Measurements from ENCODE around the gene ABT1.

Gene ABT1

GRCh38 chr6:26594131-26594498 lies 2.6 kb upstream of the ABT1 start:
- peaks cover 12% of the 10 kb centered on the region for H3K27me3 Mint-ChIP-seq
- no peak overlapping the region for H3K4me3 Mint-ChIP-seq
- H3K9me3 Mint-ChIP-seq = no peaks in the 10 kb centered on the region
- no peak overlapping the region for H3K27ac Mint-ChIP-seq
- H3K36me3 Mint-ChIP-seq = peaks cover 4% of the 10 kb centered on the region
- H3K4me1 Mint-ChIP-seq = peaks cover 10% of the 10 kb centered on the region

GRCh38 chr6:26594730-26595632 lies 1.8 kb upstream of the ABT1 start:
- H3K9me3 Mint-ChIP-seq = no peaks in the 10 kb centered on the region
- peak overlapping the region; percentile 56 for H3K27ac Mint-ChIP-seq
- peaks cover 12% of the 10 kb centered on the region for H3K27me3 Mint-ChIP-seq
- peaks cover 9% of the 10 kb centered on the region for H3K36me3 Mint-ChIP-seq
- H3K4me1 Mint-ChIP-seq = peaks cover 19% of the 10 kb centered on the region
- peak overlapping the region; percentile 47 for H3K4me3 Mint-ChIP-seq

DNA sequence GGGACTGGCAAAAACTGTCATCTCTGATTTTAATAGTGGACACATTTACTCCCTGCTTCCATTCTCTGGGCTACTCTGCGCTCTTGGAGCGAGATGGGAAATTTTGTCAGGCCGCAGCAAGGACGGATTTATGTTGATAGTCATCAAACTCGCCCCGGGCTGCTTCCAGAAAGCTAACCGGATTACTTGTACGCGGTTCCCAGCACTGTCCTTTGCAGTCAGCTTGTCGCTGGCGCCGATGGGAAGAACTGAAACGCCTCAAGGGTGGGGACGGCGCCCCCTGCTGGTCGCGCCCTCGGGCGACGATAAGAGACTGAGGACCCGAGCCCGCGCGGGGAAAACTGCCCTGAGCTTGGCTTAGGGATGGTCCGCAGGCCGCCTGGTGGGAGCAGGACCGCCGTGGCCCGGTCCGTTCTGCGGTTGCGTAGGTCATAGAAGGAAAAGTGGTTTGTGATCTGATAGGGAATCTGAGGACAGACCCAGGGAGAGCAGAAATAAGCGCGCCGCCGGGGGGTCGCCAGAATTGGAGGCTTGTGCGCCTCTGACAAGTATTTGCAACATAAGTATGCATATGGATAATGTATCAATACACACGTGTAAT lies 984 bp upstream of the ABT1 start:
- Mint-ChIP-seq H3K4me1 (peaks cover 27% of the 10 kb centered on the region), H3K27me3 (peaks cover 12% of the 10 kb centered on the region), H3K27ac (no peak overlapping the region), H3K4me3 (no peak overlapping the region), H3K9me3 (no peaks in the 10 kb centered on the region), H3K36me3 (peaks cover 12% of the 10 kb centered on the region)

DNA sequence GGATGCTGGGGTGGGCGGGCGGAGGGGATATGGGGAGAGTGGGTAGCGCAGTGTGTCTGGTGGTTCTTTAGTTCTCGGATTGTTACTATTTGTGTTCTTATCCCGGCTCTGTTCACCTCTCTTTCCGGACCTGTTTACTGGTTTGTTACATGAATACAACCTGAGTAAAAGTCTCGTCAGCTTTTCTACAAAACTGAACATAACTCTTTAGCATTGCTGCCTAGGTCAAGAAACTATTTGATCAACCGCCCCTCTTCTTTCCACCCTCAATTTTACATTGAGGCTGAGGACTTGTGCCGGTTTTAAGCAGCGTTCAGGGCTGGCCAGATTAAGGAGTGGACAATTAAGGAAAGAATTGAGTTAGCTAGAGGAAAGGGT lies 625 bp downstream of the ABT1 start:
- H3K27me3 Mint-ChIP-seq = peaks cover 12% of the 10 kb centered on the region
- H3K36me3 Mint-ChIP-seq = peaks cover 12% of the 10 kb centered on the region
- no peak overlapping the region for H3K27ac Mint-ChIP-seq
- peaks cover 30% of the 10 kb centered on the region for H3K4me1 Mint-ChIP-seq
- H3K9me3 Mint-ChIP-seq = no peaks in the 10 kb centered on the region
- no peak overlapping the region for H3K4me3 Mint-ChIP-seq

- Mint-ChIP-seq H3K4me1 (peaks cover 33% of the 10 kb centered on the region), H3K36me3 (peaks cover 12% of the 10 kb centered on the region), H3K4me3 (no peak overlapping the region), H3K9me3 (no peaks in the 10 kb centered on the region), H3K27me3 (peaks cover 12% of the 10 kb centered on the region), H3K27ac (peak overlapping the region; percentile 92)
Measured at GRCh38 chr6:26597821-26598220, 1.1 kb downstream of the ABT1 start.

DNA sequence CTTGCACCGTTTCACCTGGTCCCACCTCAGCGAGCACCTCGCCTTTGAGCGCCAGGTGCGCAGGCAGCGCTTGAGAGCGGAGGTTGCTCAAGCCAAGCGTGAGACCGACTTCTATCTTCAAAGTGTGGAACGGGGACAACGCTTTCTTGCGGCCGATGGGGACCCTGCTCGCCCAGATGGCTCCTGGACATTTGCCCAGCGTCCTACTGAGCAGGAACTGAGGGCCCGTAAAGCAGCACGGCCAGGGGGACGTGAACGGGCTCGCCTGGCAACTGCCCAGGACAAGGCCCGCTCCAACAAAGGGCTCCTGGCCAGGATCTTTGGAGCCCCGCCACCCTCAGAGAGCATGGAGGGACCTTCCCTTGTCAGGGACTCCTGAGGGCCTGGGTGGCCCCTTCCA lies 1.5 kb downstream of the ABT1 start:
- no peak overlapping the region for H3K4me3 Mint-ChIP-seq

GRCh38 chr6:26599134-26599533 lies 2.4 kb downstream of the ABT1 start:
- Mint-ChIP-seq H3K9me3 (no peaks in the 10 kb centered on the region), H3K36me3 (peaks cover 12% of the 10 kb centered on the region), H3K27me3 (peaks cover 7% of the 10 kb centered on the region), H3K4me1 (peaks cover 41% of the 10 kb centered on the region), H3K27ac (peak overlapping the region; percentile 78), H3K4me3 (peak overlapping the region; percentile 66)

More for the DNA sequence above, 1.5 kb downstream of the ABT1 start:
- Mint-ChIP-seq H3K27ac (peak overlapping the region; percentile 92), H3K36me3 (peaks cover 12% of the 10 kb centered on the region), H3K9me3 (no peaks in the 10 kb centered on the region), H3K27me3 (peaks cover 10% of the 10 kb centered on the region), H3K4me1 (peaks cover 33% of the 10 kb centered on the region)

DNA sequence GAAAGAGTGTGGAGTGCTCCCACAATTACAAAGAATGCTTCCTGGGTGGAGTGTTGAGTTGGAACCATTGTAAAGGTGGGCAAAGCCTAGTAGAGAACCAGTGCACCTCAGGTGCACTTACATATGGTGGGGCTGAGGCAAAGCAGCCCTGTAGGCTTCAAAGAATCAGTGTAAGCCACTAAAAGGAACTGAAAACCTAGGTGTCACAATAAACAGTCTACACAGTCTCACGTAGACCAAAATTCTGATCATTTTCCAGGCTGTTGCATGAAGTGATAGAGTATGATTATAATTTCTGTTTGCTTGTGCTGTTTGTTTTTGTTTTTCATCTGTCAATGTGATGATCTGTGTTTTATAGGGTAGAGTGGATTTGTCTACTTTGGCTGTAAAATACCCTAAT lies 2.8 kb downstream of the ABT1 start:
- Mint-ChIP-seq H3K4me1 (peaks cover 45% of the 10 kb centered on the region), H3K27ac (peak overlapping the region; percentile 78), H3K4me3 (peak overlapping the region; percentile 66), H3K9me3 (no peaks in the 10 kb centered on the region), H3K27me3 (peaks cover 3% of the 10 kb centered on the region), H3K36me3 (peaks cover 12% of the 10 kb centered on the region)

GRCh38 chr6:26600759-26601158 lies 4.0 kb downstream of the ABT1 start:
- no peaks in the 10 kb centered on the region for H3K27me3 Mint-ChIP-seq
- peak overlapping the region; percentile 58 for H3K4me3 Mint-ChIP-seq
- peak overlapping the region; percentile 98 for H3K27ac Mint-ChIP-seq

DNA sequence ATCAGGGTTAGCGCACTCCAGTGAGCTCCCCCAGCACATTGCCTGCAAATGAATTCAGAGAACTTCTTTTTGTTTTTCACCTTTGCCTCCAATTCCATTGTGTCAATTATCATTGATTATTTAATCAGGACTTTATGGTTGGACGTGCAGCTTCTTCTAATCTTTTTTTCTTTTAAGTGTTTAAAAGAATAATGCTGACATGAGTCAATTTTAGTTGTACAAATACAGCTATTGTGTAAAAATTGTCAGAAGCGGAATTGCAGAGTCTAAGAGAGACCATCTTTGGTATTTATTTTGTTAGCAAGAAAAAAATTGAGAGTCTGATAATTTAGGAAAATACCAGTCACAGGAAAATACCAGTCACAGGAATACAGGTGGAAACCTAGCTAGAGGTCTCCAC lies 5.5 kb downstream of the ABT1 start:
- Mint-ChIP-seq H3K27ac (no peak overlapping the region), H3K36me3 (peaks cover 12% of the 10 kb centered on the region), H3K4me1 (peaks cover 45% of the 10 kb centered on the region), H3K9me3 (no peaks in the 10 kb centered on the region), H3K27me3 (no peaks in the 10 kb centered on the region), H3K4me3 (no peak overlapping the region)

More at GRCh38 chr6:26600759-26601158, 4.0 kb downstream of the ABT1 start:
- peaks cover 12% of the 10 kb centered on the region for H3K36me3 Mint-ChIP-seq
- H3K4me1 Mint-ChIP-seq = peaks cover 45% of the 10 kb centered on the region
- no peaks in the 10 kb centered on the region for H3K9me3 Mint-ChIP-seq

DNA sequence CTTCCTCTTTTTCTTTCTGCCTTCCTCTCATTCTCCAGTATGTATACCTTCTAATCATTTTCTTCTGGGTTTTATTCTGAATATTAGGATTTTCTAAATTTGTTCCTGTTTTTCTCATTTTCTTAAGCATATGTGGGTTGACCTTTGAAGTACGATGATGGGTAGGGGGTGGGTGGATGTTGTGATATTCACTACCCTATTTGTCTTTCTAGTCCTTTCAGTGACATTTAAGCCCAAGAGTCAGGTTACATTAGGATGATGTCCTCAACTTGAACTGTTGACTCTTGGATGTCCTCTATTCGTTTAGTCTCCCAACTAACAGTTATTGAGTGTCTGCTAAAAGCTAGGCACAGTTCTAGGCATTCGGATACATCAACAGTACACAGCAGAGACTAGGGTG lies 7.3 kb downstream of the ABT1 start:
- Mint-ChIP-seq H3K4me3 (no peak overlapping the region), H3K4me1 (peaks cover 43% of the 10 kb centered on the region), H3K36me3 (peaks cover 9% of the 10 kb centered on the region), H3K27me3 (no peaks in the 10 kb centered on the region), H3K27ac (no peak overlapping the region), H3K9me3 (no peaks in the 10 kb centered on the region)

DNA sequence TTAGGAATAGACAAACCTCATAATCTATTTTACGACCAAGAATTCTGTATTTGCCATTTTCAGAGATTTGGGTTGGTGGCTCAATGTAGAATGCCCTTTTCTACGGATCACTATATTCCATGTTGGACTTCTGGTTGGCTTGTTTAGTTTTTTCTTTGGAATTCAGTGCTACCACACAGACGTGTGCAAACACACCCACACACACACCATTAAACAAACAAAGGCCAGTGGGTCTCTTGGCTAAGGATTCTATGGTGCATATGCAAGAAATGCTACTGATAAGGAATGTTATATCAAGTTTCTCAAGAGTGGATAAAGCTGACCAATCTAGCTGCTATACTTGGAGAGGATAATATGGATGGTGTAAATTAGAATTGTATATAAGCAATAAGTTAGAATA lies 8.0 kb downstream of the ABT1 start:
- H3K9me3 Mint-ChIP-seq = no peaks in the 10 kb centered on the region
- H3K4me3 Mint-ChIP-seq = no peak overlapping the region
- H3K27ac Mint-ChIP-seq = no peak overlapping the region
- no peaks in the 10 kb centered on the region for H3K27me3 Mint-ChIP-seq
- H3K4me1 Mint-ChIP-seq = peaks cover 36% of the 10 kb centered on the region
- peaks cover 4% of the 10 kb centered on the region for H3K36me3 Mint-ChIP-seq

DNA sequence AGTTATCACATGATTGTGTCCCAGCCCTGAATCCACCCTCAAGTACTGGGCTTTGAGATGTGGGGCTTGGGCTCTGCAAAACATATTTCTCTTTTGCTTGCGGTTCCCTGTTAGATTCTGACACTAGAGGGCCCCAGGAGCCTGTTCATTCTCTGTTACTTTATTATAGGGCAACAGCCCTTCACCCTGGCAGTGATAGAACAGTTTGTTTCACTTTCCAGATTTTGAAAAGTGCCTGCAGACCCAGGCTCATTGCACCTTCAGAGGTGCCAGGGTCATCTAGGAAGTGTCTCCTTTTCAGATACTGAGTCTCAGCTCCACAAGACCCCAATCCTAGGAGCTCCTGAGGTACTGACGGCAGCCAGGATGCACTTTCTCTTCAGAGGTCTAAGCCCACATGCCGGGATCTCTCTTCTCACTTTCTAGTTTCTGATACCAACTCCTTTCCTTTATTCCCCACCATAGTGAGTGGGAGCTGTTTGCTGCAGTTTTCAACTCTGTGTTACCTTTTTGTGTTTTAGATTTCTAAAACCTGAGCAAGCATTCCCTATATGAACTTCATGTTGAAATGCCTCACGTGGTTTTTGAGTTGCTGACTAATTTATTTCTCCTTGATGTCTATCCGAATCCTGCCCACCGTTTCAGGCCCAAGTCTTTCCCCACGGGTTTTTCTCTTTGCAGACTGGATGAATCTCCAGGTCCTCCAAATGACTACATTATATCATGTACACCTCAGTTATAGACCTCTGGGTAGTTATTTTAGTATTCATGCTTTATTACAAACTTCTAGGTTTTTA lies 10.9 kb downstream of the ABT1 start:
- Mint-ChIP-seq H3K4me3 (peak overlapping the region; percentile 47), H3K9me3 (no peaks in the 10 kb centered on the region), H3K27me3 (no peaks in the 10 kb centered on the region), H3K36me3 (no peaks in the 10 kb centered on the region), H3K27ac (peak overlapping the region; percentile 74), H3K4me1 (peaks cover 22% of the 10 kb centered on the region)

- no peak overlapping the region for H3K27ac Mint-ChIP-seq
- no peaks in the 10 kb centered on the region for H3K36me3 Mint-ChIP-seq
- no peaks in the 10 kb centered on the region for H3K9me3 Mint-ChIP-seq
- H3K27me3 Mint-ChIP-seq = no peaks in the 10 kb centered on the region
- peaks cover 8% of the 10 kb centered on the region for H3K4me1 Mint-ChIP-seq
- H3K4me3 Mint-ChIP-seq = no peak overlapping the region
Measured at GRCh38 chr6:26609463-26609862, 12.7 kb downstream of the ABT1 start.

DNA sequence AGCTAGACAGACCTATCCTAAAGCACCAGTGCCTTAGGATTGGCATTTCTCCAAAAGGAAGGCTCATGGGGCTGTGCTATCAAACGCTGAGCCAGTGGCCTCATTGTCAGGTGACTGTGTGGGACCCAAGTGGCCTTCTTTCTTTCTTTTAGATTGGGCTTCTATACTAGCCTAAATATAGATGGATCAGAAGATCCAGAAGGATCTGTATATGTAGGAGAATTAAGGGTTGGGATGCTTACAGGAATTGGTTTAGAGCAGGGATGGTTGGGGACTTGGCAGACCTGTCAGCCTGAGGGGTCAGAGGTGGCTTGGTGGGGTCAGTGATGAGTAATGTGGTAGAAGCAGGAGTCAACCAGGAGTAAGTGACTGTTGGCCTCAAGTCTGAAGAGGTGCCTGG lies 14.8 kb downstream of the ABT1 start:
- Mint-ChIP-seq H3K4me1 (peaks cover 8% of the 10 kb centered on the region), H3K27ac (no peak overlapping the region), H3K27me3 (peaks cover 2% of the 10 kb centered on the region), H3K9me3 (no peaks in the 10 kb centered on the region), H3K36me3 (no peaks in the 10 kb centered on the region), H3K4me3 (no peak overlapping the region)

DNA sequence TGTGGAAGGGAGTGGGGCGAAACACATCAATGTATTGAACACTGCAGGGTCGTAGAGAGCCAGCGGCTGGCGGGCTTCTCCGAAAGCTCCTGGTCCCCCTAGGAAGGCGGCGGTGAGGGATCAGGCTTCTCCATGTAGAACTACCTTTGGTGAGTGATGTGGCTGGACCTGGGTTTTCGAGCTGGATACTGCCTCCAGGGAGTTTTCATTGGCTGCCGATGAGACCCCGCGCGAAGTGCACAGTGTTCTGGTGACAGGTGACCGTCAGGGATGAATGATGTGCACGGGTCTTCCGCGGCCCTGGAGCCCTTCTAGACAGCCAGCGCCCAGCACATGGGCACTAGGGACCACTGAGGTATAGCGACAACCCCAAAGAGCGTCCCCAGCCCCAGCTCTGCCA lies 16.4 kb downstream of the ABT1 start:
- Mint-ChIP-seq H3K27ac (no peak overlapping the region), H3K4me3 (no peak overlapping the region), H3K9me3 (no peaks in the 10 kb centered on the region)

More for the DNA sequence above, 16.4 kb downstream of the ABT1 start:
- Mint-ChIP-seq H3K27me3 (peaks cover 3% of the 10 kb centered on the region), H3K4me1 (no peaks in the 10 kb centered on the region), H3K36me3 (no peaks in the 10 kb centered on the region)
